A673 (cell line): Measurements from ENCODE around the gene ASTN1. TPM values are rescaled to one million over a fixed set of nuclear protein-coding genes. Genes with fewer than 3 reads are reported as not detected.

Source experiments
- BruUV-seq: library from RNA; stranded (reverse); fragments of 400-500 nt; replicated peaks from 2 replicates; lab custom pipeline; 2021; lab: Mats Ljungman, UMichigan
- CTCF ChIA-PET: fragments of 300-600 bp; sonication (Branson Sonifier 250); formaldehyde crosslinking; loops from one replicate; lab custom pipeline; 2022; ENCODE audit warnings: antibody characterized with exemption; lab: Charles Lee
- POLR2A ChIA-PET: fragments of 300-600 bp; sonication (Branson Sonifier 250); formaldehyde crosslinking; loops from one replicate; lab custom pipeline; 2022; ENCODE audit warnings: antibody characterized with exemption; ENCODE audit not compliant: low non-redundant PET; lab: Charles Lee
- DNase-seq: peaks from one replicate; pipeline ENCODE4 v3.0.0-alpha.2; 2015; ENCODE audit warnings: low spot score
- H3K27ac ChIP-seq: fragments of 200-600 bp; sonication (generic); 2 replicates; pipeline ENCODE4 v1.5.1; 2016; ENCODE audit warnings: mixed run types, low read depth, mild to moderate bottlenecking, mixed read lengths, antibody characterized with exemption, low read length; ENCODE audit not compliant: poor library complexity, severe bottlenecking
- H3K27me3 ChIP-seq: fragments of 200-600 bp; sonication (generic); replicated peaks from 2 replicates; pipeline ENCODE4 v1.6.1; 2017; ENCODE audit warnings: mixed run types, low read depth, mild to moderate bottlenecking, mixed read lengths, antibody characterized with exemption, low read length; ENCODE audit not compliant: insufficient read depth, poor library complexity
- H3K36me3 ChIP-seq: fragments of 200-600 bp; sonication (generic); 2 replicates; pipeline ENCODE4 v1.6.1; 2016; ENCODE audit warnings: mixed run types, mild to moderate bottlenecking, mixed read lengths, antibody characterized with exemption, low read length; ENCODE audit not compliant: insufficient read depth, poor library complexity, severe bottlenecking
- H3K4me1 ChIP-seq: fragments of 200-600 bp; sonication (generic); 2 replicates; pipeline ENCODE4 v1.6.1; 2017; ENCODE audit warnings: mixed run types, mild to moderate bottlenecking, mixed read lengths, antibody characterized with exemption, low read length; ENCODE audit not compliant: insufficient read depth, poor library complexity, severe bottlenecking
- H3K4me3 ChIP-seq: fragments of 200-600 bp; sonication (generic); 2 replicates; pipeline ENCODE4 v1.5.1; 2016; ENCODE audit warnings: low read depth, mixed run types, mild to moderate bottlenecking, mixed read lengths, low read length; ENCODE audit not compliant: poor library complexity, severe bottlenecking
- H3K9me3 ChIP-seq: fragments of 200-600 bp; sonication (generic); 2 replicates; pipeline ENCODE4 v1.6.1; 2016; ENCODE audit warnings: mixed run types, low read depth, mild to moderate bottlenecking, mixed read lengths, antibody characterized with exemption, low read length; ENCODE audit not compliant: poor library complexity, severe bottlenecking
- EZH2 ChIP-seq: fragments of 200-600 bp; sonication (generic); IDR thresholded peaks from 2 replicates; pipeline ENCODE4 v1.6.1; 2017; ENCODE audit warnings: borderline replicate concordance, low read depth, mild to moderate bottlenecking, mixed read lengths, antibody characterized with exemption, low read length; ENCODE audit not compliant: poor library complexity, severe bottlenecking
- intact Hi-C: fragments of 100-400 bp; cut with micrococcal nuclease; formaldehyde crosslinking; loops from one replicate; pipeline ENCODE4 v1.10.0; 2022; ENCODE audit not compliant: unreplicated experiment
- total RNA-seq: library from RNA; stranded (reverse); gene quantifications from 2 replicates; pipeline ENCODE4 v1.2.3, GENCODE V29; 2021
- TF ChIP-seq, protein P1 (sequence below): fragments of 300-800, 200-600 bp; sonication (generic); conservative IDR thresholded peaks from 2 replicates; pipeline ENCODE4 v1.5.1; 2017; ENCODE audit warnings: low read depth, mild to moderate bottlenecking, antibody characterized with exemption, low read length, moderate library complexity, mixed read lengths

ASTN1 gene
- total RNA-seq, 1 experiment from 2014 or later = 0.41 TPM

- POLR2A ChIA-PET = no interaction called here
Observed at GRCh38 chr1:177103005-177103852, 61.3 kb downstream of the ASTN1 start.

GRCh38 chr1:177092001-177092400, 72.5 kb downstream of the ASTN1 start:
- ChIA-PET CTCF (no interaction called here), POLR2A (no interaction called here)
- Histone ChIP-seq H3K27ac (no peak overlapping the region), H3K4me3 (no peak overlapping the region), H3K9me3 (no peaks in the 10 kb centered on the region), H3K36me3 (no peaks in the 10 kb centered on the region), H3K27me3 (peaks cover under 1% of the 10 kb centered on the region), H3K4me1 (no peaks in the 10 kb centered on the region)
- TF ChIP-seq, protein P1, sequence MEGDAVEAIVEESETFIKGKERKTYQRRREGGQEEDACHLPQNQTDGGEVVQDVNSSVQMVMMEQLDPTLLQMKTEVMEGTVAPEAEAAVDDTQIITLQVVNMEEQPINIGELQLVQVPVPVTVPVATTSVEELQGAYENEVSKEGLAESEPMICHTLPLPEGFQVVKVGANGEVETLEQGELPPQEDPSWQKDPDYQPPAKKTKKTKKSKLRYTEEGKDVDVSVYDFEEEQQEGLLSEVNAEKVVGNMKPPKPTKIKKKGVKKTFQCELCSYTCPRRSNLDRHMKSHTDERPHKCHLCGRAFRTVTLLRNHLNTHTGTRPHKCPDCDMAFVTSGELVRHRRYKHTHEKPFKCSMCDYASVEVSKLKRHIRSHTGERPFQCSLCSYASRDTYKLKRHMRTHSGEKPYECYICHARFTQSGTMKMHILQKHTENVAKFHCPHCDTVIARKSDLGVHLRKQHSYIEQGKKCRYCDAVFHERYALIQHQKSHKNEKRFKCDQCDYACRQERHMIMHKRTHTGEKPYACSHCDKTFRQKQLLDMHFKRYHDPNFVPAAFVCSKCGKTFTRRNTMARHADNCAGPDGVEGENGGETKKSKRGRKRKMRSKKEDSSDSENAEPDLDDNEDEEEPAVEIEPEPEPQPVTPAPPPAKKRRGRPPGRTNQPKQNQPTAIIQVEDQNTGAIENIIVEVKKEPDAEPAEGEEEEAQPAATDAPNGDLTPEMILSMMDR = no peak
- TF ChIP-seq EZH2 = no peak
- BruUV-seq = no TSS peak
- DNase-seq = no peak
- intact Hi-C loops = no loop called here

More at GRCh38 chr1:177103005-177103852, 61.3 kb downstream of the ASTN1 start:
- TF ChIP-seq EZH2 = no peak
- TF ChIP-seq, protein P1 = no peak
- no peaks in the 10 kb centered on the region for H3K4me1 ChIP-seq
- intact Hi-C loops = no loop called here
- H3K9me3 ChIP-seq = no peaks in the 10 kb centered on the region
- H3K27ac ChIP-seq = no peak overlapping the region
- no peaks in the 10 kb centered on the region for H3K36me3 ChIP-seq
- no TSS peak for BruUV-seq
- no peak overlapping the region for H3K4me3 ChIP-seq
- H3K27me3 ChIP-seq = peaks cover 3% of the 10 kb centered on the region
- no peak for DNase-seq
- CTCF ChIA-PET = no interaction called here

- Histone ChIP-seq H3K9me3 (no peaks in the 10 kb centered on the region), H3K4me3 (no peak overlapping the region), H3K4me1 (no peaks in the 10 kb centered on the region), H3K27me3 (peaks cover 10% of the 10 kb centered on the region), H3K27ac (no peak overlapping the region), H3K36me3 (no peaks in the 10 kb centered on the region)
- intact Hi-C loops = no loop called here
- no TSS peak for BruUV-seq
- ChIA-PET POLR2A (no interaction called here), CTCF (no interaction called here)
- DNase-seq = no peak
- TF ChIP-seq EZH2 = no peak
Observed at GRCh38 chr1:177091040-177091439, 73.5 kb downstream of the ASTN1 start.
